HG03095 (cell line): Measurements from ENCODE around the gene NLRC4.
"Not testable (repeated sequence)": the region's sequence is repeated elsewhere in the genome, so short reads cannot be mapped to it uniquely, and the experiment has no call there.

ENCODE experiments used
- ATAC-seq: cut with Tn5 transposase; IDR thresholded peaks from one replicate; pipeline ENCODE4 v1.9.1; 2021; ENCODE audit warnings: moderate library complexity; ENCODE audit not compliant: unreplicated experiment

The NLRC4 gene

GRCh38 chr2:32264422-32265105 lies at the start of gene NLRC4:
NLRC4 (minus strand) TSS chr2:32264886; CDS start chr2:32256775, 8,111 bp downstream.
- ATAC-seq: peak; percentile 96

- ATAC-seq: no peak
Measured at GRCh38 chr2:32310577-32310976, 45.9 kb upstream of the NLRC4 start.

- not testable (repeated sequence) for ATAC-seq
Measured at GRCh38 chr2:32293966-32294562, 29.4 kb upstream of the NLRC4 start.

DNA sequence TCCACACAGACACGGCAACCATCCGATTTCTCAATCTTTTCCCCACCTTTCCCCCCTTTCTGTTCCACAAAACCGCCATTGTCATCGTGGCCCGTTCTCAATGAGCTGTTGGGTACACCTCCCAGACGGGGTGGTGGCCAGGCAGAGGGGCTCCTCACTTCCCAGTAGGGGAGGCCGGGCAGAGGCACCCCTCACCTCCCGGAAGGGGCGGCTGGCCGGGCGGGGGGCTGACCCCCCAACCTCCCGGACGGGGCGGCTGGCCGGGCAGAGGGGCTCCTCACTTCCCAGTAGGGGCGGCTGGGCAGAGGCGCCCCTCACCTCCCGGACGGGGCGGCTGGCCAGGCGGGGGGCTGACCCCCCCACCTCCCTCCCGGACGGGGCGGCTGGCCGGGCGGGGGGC lies 28.8 kb upstream of the NLRC4 start:
- not testable (repeated sequence) for ATAC-seq

DNA sequence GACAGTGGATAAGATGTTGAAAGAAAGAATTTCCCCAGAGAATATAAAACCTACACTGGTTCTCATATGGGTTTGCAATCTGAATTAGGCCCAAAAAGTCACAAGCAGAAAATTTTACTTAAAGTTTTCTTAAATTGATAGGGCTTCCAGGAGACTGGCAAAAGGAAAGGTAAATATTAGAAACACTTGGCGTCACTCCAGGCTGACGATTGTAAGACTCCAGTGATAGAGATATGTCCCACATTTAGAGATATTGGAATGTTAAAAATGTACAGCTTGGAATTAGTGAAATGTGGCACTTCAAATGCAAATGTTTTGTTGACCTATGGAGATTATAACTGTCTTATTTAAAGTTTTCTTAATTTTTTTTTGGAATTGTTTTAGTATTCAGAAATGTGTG lies 27.1 kb upstream of the NLRC4 start:
- ATAC-seq: no peak

GRCh38 chr2:32290000-32290339 lies 25.3 kb upstream of the NLRC4 start:
- no peak for ATAC-seq

- ATAC-seq: no peak
Measured at GRCh38 chr2:32289165-32289999, 24.7 kb upstream of the NLRC4 start.

DNA sequence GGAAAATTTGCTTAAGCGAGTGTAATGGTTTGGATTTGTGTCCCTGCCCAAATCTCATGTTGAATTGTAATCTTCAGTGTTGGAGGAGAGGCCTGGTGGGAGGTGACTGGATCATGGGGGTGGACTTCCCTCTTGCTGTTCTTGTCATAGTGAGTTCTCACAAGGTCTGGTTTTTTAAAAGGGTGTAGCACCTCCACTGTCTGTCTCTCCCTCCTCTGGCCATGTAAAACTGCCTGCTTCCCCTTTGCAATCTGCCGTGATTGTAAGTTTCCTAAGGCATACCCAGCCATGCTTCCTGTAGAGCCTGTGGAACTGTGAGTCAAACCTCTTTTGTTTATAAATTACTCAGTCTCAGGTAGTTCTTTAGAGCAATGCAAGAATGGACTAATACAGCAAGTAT lies 19.6 kb upstream of the NLRC4 start:
- no peak for ATAC-seq

GRCh38 chr2:32278478-32278853 lies 13.8 kb upstream of the NLRC4 start:
- no peak for ATAC-seq

DNA sequence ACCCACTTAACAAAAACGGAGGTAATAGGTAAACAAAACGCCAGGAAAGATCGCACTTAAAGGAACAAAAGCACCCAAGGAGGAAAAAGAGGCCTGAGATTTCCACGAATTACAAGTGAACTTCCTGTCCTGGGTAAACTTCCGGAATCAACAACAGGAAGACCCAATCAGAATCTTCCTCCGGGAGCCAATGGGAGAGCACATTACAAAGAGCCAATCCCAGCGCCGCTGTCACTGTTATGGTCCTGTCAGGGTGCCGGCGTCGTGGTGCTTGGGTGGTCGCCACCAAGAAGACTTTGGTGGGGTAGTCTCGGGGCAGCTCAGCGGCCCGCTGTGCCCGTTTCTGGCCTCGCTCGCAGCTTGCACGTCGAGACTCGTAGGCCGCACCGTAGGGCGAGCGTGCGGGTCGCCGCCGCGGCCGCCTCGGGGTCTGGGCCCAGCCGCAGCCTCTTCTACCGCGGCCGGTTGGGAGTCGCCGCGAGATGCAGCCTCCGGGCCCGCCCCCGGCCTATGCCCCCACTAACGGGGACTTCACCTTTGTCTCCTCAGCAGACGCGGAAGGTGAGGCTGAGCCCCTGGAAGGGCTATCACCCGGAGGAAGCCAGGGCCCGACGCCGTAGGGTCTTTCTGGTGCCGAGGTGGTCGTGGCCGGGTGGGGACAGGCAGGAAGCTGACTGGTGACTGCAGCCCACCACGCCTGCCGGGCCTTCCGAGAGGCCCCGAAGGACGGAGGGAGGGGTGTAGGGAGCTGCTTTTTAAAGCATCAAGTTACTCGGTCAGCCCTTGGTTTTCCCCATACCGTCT lies 13.2 kb upstream of the NLRC4 start, which contains the start of gene YIPF4:
YIPF4 (plus strand) TSS at position 231 of the 804 bp plus-strand sequence; CDS start at position 483, 252 bp downstream.
- ATAC-seq: peak; percentile 99

- ATAC-seq: no peak
Measured at GRCh38 chr2:32277363-32277673, 12.6 kb upstream of the NLRC4 start.

DNA sequence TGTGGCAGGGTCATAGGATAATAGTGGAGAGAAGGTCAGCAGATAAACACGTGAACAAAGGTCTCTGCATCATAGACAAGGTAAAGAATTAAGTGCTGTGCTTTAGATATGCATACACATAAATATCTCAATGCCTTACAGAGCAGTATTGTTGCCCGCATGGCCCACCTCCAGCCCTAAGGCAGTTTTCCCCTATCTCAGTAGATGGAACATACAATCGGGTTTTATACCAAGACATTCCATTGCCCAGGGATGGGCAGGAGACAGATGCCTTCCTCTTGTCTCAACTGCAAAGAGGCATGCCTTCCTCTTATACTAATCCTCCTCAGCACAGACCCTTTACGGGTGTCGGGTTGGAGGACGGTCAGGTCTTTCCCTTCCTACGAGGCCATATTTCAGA lies 11.1 kb upstream of the NLRC4 start:
- ATAC-seq: not testable (repeated sequence)

- ATAC-seq: no peak
Measured at GRCh38 chr2:32274289-32274688, 9.6 kb upstream of the NLRC4 start.

DNA sequence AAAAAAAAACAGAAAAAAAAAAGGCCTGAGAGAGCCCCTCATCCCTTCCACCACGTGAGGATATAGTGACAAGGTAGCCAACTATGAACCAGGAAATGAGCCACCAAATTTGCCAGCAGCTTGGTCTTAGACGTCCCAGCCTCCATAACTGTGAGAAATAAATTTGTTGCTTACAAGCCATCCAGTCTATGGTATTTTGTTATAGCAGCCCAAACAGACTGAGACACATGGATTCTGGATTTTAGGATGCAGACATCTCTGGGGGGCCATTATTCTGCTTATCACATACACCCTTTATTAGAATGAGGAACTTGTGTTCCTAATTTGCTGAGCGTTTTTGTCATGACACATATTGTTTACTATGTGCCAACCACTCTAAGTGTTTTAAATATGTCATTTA lies 7.6 kb upstream of the NLRC4 start:
- ATAC-seq: no peak

GRCh38 chr2:32271063-32271462 lies 6.4 kb upstream of the NLRC4 start:
- no peak for ATAC-seq

GRCh38 chr2:32262105-32262504 lies 2.6 kb downstream of the NLRC4 start:
- ATAC-seq: no peak

DNA sequence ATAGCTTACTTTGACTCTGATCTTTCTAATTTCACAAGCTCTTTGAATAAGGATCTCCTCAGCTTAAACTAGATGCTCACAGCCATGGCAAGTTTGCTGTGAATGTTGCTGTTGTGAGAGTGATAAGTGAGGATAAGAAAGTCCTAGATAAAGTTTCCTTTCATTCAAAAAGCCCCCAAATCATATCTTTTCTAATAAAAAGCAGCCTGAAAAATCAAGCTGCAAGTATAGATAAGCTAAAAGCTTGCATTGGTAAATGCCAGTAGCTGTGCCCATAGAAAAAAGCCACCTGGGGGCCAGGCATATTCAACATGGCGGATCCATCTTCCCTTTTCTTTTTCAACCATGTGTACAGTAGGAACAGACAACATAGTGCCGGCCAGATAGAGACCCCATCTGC lies 4.3 kb downstream of the NLRC4 start:
- ATAC-seq: no peak

GRCh38 chr2:32258242-32258641 lies 6.4 kb downstream of the NLRC4 start:
- no peak for ATAC-seq

GRCh38 chr2:32250290-32250689 lies 14.4 kb downstream of the NLRC4 start:
- no peak for ATAC-seq

DNA sequence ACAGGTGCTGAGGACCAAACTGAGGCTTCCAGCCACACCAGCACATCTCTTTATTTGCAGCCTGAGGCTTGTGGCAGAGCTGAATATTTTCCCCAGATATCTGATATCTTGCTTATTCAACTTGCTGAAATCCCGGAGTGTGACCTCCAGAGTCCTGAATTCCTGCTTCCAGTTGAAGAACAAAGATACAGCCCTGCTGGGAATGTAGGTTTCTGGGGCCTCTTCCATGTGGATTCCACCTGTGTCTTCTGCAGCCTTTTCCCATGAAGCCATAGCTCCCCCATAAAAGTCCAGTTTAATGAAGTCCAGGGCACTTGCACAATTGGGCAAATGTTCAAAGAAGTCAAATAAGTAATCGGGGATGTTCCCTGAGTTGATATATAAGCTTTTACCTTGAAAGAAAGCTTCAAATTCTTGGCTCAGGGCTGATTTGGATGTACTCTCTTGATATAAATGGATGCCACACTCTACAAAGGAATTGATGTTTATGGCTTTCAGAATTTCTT lies 14.9 kb downstream of the NLRC4 start:
- ATAC-seq: no peak

GRCh38 chr2:32248299-32248698 lies 16.4 kb downstream of the NLRC4 start:
- no peak for ATAC-seq
